ENCODE data around the gene MPHOSPH9.
"Not testable (repeated sequence)": the region's sequence is repeated elsewhere in the genome, so short reads cannot be mapped to it uniquely, and the experiment has no call there.

The MPHOSPH9 gene

GRCh38 chr12:123260081-123260480 is 27.1 kb upstream of the MPHOSPH9 start:
- no peak for TF ChIP-seq CTCF (IDR thresholded peaks at IDR 0.05; ENCODE audit: borderline replicate concordance, insufficient read depth, low read depth, low read length)
- H3K4me3 ChIP-seq (ENCODE audit: low read depth, low read length): no peak overlapping the region

GRCh38 chr12:123258593-123258992 is 25.7 kb upstream of the MPHOSPH9 start:
- H3K4me3 ChIP-seq (ENCODE audit: low read depth, low read length): no peak overlapping the region
- no peak for TF ChIP-seq CTCF (IDR thresholded peaks at IDR 0.05; ENCODE audit: borderline replicate concordance, insufficient read depth, low read depth, low read length)

- H3K4me3 ChIP-seq (ENCODE audit: low read depth, low read length): no peak overlapping the region
- TF ChIP-seq CTCF (IDR thresholded peaks at IDR 0.05; ENCODE audit: borderline replicate concordance, insufficient read depth, low read depth, low read length): no peak
Measured at GRCh38 chr12:123254853-123255446, 22.0 kb upstream of the MPHOSPH9 start.

- TF ChIP-seq CTCF (IDR thresholded peaks at IDR 0.05; ENCODE audit: borderline replicate concordance, insufficient read depth, low read depth, low read length): no peak
- H3K4me3 ChIP-seq (ENCODE audit: low read depth, low read length): no peak overlapping the region
Measured at GRCh38 chr12:123253641-123254459, 20.9 kb upstream of the MPHOSPH9 start.

- H3K4me3 ChIP-seq (ENCODE audit: low read depth, low read length): not testable (repeated sequence)
Measured at GRCh38 chr12:123252365-123252764, 19.4 kb upstream of the MPHOSPH9 start.

- no peak for TF ChIP-seq CTCF (IDR thresholded peaks at IDR 0.05; ENCODE audit: borderline replicate concordance, insufficient read depth, low read depth, low read length)
- H3K4me3 ChIP-seq (ENCODE audit: low read depth, low read length): no peak overlapping the region
Measured at GRCh38 chr12:123251403-123252076, 18.6 kb upstream of the MPHOSPH9 start.

- H3K4me3 ChIP-seq (ENCODE audit: low read depth, low read length): no peak overlapping the region
- no peak for TF ChIP-seq CTCF (IDR thresholded peaks at IDR 0.05; ENCODE audit: borderline replicate concordance, insufficient read depth, low read depth, low read length)
Measured at GRCh38 chr12:123250471-123251383, 17.8 kb upstream of the MPHOSPH9 start.

- H3K4me3 ChIP-seq (ENCODE audit: low read depth, low read length): not testable (repeated sequence)
Measured at GRCh38 chr12:123248996-123249741, 16.2 kb upstream of the MPHOSPH9 start.

GRCh38 chr12:123248129-123248528 is 15.2 kb upstream of the MPHOSPH9 start:
- H3K4me3 ChIP-seq (ENCODE audit: low read depth, low read length): not testable (repeated sequence)

Data from GM12875 (cell line).